Measurements from ENCODE around the gene RGL2.

Gene RGL2

DNA sequence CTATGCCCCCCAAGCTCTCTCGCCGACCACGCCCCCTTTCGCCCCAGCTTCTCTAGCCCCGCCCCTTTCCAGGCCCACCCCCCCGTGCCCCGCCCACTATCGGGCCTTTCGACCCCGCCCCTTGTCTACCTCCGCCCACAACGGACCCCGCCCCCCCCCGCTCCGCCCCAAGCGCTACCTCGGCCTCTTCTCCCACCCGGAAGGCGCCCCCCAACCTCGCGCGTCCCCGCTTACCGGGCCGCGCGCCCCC lies 18.6 kb upstream of the RGL2 start:
- no peak for DNase-seq (ENCODE audit: low read depth, low spot score)

DNA sequence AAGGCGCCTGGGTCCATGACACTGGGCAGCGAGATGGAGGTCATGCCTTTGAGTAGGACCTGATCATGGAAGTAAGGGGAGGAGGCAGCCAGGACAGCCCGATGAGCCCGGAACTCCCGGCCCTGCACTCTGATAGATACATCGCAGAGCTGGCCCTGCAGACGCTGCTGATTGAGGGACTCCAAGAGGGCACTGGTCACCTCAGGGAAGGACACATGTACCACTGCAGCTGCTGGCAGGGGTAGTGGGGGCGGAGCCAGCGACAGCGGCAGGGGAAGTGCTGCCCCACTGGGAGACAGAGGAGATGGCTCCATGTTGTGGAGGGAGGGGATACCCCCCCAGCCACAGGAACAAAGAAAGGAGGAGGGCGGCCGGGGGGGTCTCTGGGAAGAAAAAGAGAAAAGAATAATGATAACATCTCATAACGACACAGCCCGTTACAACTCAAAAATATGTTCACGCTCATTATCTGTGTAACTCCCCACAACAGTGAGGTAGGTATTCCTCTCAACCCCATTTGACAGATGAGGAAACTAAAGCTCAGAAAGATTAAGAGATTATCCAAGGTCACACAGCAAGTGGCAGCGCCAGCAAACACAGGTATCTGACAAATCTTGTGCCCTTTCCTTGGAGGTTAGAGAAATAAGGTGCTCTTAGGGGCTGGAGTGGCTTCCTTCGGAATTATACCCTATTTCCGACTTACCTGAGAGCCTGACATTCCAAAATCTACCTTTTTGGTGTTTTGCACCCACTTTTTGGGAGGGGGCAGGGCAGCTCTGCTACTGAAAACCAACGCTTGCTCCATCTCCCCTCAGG lies 18.1 kb upstream of the RGL2 start:
- DNase-seq (ENCODE audit: low read depth, low spot score) = no peak

DNA sequence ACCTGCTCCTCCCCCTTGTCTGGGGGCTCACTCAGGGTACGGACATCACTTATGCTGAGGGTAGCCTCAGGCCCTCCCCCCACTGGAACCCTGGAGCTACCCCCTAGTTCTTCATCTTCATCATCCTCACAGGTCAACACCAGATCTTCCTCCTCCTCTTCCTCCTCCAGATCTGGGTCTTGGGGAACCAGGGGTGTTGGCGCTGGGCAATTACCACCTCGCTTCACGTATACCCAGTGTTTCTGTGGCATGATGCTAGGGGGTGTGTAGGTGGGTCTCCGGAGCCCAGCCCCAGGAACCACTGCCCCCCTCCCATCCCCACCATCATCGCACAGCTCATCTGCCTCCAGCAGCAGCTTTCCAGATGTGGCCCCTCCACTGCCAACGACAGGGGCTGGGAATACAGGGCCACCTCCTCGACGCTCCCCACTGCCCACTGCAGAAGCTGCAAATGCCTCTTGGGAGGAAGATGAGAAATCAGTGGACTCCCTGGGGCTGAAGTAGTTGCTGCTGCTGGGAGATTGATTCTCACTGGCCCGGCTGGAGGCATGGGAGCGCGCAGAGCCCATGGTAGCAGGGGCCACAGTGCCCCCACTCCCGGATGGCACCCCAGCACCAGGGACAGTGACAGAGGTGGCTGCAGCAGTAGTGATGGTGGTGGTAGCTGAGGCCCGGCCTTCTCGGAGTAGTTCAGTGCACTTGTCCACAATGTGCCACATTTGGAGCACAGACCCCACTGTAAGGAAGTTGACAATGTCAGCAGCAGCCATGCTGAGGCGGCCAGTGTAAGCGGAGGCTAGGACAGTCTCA lies 17.3 kb upstream of the RGL2 start:
- no peak for DNase-seq (ENCODE audit: low read depth, low spot score)

DNA sequence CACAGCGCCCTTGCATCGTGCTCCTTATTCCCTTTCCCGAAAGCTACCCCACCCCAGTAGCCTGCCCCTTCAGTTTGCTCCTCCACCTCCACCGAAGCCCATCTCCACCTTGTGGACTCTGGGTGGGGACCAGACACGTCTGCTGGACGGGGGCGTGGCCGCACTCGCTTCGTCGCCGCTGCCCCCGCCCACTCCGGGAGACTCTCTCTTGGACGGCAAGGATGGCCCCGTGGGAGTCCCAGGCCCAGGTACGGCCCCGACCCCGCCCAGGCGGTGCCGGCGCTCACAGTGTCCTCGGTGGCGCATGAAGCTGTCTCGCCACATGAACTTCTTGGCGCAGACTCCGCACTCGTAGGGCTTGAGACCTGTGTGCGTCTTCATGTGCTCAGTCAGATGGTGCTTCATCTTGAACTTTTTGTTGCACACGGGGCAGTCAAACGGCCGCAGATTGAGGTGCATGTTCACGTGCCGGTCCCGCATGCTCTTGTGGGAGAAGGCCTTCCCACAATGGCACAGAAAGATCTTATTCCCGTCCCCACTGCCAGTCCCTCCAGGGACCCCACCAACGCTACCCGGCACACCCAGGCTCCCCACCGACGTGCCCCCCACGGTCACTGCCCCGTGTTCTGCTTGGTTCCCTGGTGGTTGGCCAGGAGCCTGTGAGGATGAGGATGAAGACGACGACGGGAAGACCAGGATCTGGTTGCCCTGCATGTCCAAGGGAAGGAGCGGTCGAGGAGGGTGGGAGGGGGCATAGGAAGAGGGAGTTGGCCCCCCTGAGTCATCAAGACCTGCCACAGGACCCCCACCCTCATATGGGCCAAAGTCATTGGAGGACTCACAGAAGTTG lies 16.4 kb upstream of the RGL2 start:
- DNase-seq (ENCODE audit: low read depth, low spot score) = peak; percentile 50

DNA sequence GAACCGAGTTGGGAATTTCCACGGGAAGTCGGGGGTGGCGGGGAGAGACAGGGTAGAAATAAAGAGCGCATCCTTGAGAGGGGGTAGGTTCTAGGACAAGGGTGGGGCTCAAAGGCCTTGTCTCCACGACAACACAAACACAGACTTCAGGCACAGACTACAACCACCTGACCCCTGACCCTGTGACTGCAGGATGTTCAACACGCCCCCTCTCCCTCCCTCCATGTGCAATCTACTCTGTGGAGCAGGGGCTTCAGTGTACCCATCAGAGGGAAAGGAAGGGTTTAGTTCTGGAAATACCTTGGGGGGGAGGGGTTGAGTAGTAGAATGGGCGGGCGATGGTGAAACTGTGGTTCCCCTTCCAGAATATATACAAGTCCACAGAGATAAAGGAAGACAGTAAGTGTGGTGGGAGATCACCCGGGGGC lies 15.8 kb upstream of the RGL2 start:
- DNase-seq (ENCODE audit: low read depth, low spot score) = peak; percentile 74

DNA sequence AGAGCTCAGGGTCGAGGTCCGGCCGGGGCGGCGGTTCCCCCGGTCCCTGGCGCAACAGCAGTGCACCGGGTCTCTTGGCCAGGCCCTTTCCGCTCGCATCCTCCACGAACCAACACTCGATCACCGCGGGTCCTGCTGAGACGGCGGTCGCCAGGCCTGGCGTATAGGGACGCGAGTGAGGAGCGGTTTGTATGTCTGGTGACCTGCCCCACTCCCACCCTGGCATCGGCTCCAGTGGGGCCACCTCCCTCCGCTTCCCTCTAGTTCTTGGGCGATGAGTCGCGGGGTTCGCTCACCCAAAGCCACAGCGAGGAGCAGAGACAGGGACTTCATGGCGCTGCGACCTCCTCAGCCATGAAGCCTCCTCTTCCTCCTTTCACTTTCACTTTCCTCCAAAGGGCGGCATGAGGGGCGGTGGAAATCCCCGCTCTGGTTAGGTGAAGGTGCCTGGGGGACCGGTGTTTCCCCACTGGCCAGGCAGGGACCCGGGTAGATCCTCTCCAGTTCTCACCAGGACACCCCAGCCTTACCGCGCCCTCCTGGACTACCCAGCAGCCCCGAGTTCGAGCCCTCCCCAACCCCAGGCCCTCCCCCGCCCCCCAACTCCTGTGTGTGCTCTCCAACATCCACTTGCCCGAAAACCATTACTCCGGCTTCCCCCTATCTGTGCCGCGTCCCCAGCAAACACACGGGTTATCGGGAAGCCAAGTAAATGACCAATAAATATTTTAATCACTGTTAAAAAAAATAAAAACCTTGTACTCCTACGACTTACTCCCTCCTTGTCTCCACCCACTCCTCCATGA lies 15.2 kb upstream of the RGL2 start, which contains the start of gene TAPBP:
TAPBP (minus strand) TSS at position 370 of the 806 bp plus-strand sequence; CDS start at position 333, 37 bp downstream.
- peak; percentile 63 for DNase-seq (ENCODE audit: low read depth, low spot score)

DNA sequence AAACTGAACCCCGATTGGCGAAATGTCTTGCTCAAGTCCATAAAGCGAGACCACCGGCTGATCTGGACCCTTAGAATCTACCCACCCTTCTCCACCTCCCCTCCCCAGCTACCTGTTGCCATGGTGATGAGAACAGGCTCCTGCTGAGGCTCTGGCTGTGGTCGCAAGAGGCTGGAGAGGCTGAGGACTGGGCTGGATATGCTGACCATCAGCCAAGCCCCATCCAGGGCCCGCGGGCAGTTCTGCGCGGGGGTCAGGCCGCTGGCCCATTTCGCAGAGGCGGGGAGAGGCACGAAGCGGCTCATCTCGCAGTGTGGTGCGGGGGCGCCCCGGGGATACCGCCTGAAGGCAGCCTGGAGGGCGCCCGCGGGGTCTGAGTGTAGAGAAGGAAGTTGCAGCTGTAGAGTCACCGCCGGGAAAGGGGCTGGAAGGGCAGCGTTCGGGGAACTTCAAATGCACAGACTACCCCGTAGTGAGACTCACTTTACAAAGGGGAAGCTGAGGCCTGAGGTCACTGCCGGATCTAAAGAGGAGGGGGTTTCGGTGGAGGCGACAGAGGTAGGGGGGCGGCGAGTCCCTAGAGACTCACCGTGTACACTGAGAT lies 14.5 kb upstream of the RGL2 start:
- DNase-seq (ENCODE audit: low read depth, low spot score) = peak; percentile 80

DNA sequence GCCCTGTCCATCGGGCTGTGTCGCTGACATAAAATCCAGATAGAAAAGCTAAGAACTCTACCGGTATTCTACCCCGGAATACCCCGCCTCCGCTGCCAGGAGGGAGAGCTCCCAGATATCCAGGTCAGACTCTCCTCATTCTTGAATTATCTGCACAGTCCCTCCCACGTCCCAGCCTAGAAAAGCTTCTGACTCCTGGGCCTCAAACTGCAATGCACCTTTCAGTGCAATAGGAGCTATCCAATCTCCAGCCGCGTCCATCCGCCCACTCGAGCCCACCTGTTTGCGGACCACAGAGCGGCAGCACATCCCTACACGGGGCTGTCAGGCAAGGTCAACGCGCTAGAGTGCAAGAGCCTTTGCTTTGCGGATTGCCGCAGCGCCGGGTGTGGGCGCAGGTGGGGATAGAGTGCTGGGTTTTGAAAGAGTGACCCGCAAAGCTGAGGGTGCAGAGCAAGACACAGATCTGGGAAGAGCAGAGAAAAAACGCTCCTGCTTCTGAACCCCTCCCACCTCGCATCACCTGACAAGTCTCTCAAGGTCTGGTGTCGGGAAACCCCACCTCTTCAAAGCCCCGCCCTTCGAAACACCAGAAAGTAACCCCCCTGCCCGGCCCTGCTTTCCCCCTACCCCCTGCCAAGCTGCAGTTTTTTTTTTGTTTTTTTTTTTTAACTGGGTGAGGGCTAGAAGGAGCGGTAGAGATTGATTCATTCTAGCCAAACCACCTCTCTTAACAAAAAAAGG lies 13.8 kb upstream of the RGL2 start:
- DNase-seq (ENCODE audit: low read depth, low spot score) = peak; percentile 86

DNA sequence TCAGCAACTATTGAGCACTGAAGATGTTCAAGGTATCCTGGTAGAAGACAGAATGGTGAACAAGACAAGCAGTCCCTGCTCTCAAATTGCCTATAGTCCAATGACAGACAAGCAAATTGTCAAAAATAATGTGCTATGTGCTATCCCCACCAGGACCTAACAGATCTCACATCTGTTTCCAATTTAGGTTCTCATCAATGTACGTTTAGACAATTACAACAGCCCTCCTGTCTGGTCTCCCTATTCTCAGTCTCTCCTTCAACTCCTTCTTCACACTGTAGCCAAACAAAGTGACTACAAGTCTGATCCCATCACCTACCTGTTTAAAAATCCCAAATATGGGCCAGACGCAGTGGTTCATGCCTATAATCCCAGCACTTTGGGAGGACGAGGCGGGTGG lies 7.6 kb upstream of the RGL2 start:
- no peak for DNase-seq (ENCODE audit: low read depth, low spot score)

DNA sequence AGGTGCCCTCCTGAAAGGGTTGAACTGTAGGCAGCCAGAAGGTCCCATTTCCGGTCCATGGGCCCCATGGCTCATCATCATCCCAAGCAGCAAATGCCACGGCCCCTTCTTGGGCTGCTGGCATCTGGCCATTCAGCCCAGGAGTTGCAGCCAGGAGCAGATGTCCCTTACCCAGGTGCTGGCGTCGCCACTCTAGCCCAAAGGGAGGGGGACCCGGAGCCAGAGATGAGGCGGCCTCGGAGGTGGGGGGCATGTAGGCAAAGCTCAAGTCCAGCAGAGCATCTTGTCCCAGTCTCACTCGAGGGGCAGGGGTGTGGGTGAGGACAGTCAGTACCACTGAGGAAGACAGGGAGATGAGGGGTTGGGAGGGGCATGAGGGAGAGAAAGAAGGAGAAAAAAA lies 6.3 kb upstream of the RGL2 start:
- no peak for DNase-seq (ENCODE audit: low read depth, low spot score)

DNA sequence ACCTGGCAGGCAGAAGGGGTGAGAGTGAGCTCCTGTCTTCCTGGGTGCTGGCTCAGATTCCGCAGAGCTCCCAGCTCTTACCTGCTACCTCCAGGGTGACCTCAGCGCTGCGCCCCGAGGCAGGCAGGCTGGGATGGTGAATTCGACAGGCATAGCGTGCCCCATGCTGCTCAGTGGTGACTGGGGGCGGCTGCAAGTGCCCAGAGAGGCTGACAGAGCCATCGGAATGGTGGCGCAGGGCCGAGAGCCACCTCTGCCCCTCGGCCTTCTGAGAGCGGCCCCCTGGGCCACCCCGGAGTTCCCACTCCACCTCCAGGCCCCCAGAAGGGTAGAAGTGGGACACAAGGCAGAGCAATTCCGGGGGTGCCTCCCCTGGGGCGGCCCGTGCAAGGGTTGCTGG lies 5.5 kb upstream of the RGL2 start:
- DNase-seq (ENCODE audit: low read depth, low spot score) = no peak

DNA sequence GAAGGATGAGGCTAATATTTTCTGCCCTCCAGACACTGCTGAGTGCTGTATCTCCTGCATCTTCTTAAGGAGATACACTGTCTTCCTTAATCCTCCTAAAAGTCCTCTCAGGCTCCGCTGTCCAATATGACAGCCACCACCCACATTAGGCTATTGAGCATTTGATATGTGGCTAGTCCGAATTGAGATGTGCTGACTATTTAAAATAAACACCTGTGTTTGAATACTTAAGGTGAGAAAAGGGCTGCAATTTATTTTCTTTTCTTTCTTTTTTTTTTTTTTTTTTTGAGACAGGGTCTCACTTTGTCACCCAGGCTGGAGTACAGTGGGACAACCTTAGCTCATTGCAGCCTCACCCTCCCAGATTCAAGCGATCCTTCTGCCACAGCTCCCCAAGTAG lies 3.1 kb upstream of the RGL2 start:
- DNase-seq (ENCODE audit: low read depth, low spot score) = no peak

DNA sequence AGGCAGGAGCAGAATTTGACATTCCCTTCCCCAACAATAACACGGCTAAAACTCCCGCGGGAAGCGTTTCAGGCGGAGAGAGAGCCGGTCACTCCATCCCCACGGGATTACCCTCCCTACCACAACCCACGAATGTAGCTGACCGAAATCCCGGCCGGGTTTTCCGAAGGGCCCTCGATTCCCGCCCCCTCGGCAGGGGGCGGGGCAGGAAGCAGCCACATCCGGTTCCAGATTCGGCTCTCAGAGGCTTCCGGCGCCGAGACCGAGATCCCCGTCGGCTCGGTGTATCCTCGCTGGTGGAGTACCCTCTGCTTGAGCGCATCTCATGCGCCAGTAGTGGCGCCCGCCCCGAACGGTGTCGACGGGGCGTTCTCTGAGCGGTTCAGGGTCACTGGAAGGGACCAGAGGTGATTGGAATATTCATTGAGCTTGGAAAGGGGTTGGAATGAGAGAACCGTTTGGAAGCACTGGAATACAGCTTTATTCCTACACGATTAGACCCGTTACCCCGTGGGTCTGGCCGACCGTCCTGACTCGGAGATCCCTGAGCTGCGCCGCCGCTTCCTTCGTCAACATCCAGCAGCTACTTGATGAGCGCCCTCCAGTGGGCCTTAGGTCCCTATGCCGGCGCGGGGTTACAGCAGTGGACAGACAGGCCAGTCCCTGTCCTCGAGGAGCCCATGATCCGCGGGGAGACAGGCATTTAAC lies 649 bp upstream of the RGL2 start:
- peak; percentile 94 for DNase-seq (ENCODE audit: low read depth, low spot score)

DNA sequence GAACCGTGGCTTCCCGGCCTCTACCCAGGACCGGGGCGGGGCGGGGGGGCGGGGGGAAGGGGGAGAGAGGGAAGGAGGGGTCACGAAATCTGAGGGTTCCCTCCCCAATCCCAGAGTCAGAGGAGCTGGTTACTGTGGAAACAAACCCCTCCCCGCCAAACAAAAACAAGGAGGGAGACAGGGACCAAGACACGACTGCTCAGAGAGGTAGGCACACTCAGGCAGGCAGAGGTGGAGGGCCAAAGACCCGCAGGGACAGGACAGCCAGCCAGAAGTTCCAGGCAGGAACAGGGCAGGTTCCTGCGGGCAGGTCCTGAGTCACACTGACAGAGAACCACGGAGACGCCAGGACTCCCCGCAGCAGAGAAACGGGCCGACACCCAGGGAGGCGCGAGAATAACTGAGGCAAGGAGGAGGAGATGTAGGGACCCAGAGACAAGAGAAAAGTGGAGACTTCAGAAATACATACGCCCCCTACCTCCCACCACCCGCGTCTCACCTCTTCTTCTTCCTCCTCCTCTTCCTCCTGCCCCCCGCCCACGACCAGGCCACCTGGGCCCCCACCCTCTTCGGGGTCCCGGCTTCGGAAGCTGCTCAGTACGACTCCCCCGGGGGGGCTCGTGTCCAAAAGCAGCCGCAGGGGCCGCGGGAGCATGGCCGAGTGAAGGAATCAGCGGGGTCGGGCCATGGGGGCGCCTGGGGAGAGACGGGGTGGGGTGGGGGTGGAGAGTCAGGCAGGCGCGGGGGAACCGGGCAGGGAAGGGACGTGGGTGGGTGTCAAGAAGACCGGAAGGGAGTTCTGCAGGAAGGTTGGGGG lies 578 bp downstream of the RGL2 start:
- DNase-seq (ENCODE audit: low read depth, low spot score) = peak; percentile 79

DNA sequence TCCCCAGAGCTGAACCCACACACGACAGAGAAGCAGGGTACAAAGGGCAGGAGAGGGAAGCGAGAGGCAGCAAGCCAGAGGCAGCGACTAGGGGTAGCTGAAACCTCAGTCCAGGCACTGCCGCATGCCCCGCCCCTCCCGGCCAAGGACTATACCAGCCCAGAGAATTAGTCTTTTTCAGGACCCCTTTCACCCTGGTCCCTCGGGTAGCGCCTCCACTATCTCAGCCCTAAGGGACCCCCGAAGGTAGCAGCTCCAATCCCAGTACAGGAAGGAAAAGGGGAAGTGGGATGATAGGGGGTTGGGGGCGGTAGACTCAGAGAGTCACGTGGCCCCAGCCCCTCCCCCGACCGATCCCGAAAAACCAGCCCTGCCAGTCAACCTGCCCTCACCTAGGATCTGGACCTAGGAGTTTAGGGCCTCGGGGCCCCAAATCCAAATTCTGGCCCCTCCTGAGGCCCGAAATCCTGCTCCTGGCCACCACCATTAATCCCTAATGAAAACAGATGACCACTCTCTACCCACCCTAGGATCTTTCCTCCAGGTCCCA lies 1.3 kb downstream of the RGL2 start:
- DNase-seq (ENCODE audit: low read depth, low spot score) = peak; percentile 89

DNA sequence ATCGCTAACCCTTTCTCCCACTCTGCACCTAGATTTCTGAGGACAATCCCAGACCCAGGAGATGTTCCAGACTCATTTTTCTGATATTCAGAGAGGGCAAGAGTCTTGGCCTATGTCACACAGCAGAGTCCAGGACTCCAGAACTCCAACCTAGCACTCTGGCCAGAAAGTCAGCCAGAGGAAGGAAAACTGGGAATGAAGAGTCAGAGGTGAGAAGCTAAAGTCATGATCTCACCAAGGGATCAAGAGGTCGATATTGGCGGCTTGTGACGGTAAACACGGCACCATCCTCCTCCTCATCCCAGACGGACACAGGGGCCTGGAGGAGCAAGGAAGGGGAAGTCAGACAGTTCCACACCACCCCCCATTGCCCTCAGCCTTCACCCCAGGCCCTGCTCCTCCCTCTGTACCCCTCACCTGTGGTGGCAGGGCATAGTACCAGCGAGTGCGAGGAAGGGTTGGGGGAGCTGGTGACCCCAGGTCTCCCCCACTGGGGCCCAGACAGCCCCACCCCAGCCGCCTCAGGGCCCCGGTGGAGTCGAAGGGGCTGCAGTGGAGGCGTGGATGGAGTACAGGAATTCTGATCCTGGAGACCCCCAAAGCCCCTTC lies 1.8 kb downstream of the RGL2 start:
- no peak for DNase-seq (ENCODE audit: low read depth, low spot score)

DNA sequence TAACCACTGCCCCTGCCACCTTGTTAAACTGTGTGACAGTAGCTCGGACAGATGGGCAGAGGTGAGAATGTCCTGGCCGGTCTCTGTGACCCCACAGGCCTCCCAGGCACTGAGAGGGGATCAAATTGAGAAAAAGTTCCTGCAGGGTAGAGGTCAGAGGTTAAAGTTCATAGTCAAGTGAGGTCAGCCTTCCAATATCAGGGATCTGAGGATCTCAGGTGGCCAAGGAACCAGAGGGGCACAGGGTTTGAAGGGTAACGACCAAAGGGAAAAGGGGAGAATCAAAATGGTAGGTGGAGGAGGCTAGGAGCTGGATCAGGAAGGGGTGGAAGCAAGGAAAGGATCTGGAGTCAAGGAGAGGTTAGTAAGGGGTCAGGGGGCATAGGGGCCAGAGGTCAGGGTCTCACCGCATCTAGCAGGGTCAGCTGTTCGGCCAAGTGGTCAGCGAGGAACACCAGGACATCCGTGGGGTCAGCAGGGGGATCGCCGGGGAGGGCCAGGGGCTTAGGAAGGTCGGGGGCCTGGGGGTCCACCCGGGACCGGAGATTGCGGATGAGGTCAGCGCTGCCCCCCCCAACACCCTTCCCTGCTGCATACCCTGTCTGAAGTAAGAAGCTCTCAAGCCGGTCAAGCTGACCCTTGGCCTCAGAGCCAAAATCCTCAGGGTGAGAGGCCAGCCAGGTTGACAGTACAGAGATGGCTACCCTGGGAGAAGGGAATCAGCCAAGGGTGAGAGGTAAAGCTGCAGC lies 2.9 kb downstream of the RGL2 start:
- no peak for DNase-seq (ENCODE audit: low read depth, low spot score)
